GM18507 (cell line): ENCODE measurements around the gene SIM1.
"Not testable (repeated sequence)": the region's sequence is repeated elsewhere in the genome, so short reads cannot be mapped to it uniquely, and the experiment has no call there.

Source experiments
- DNase-seq: peaks from one replicate; pipeline ENCODE4 v3.0.0; 2011; ENCODE audit warnings: low read depth; ENCODE audit not compliant: insufficient read length; ENCODE audit errors: extremely low spot score
- FAIRE-seq: peaks from 2 replicates; lab custom pipeline; 2011; peaks lifted over from hg19 to GRCh38; lab: Jason Lieb, UNC

The SIM1 gene

DNA sequence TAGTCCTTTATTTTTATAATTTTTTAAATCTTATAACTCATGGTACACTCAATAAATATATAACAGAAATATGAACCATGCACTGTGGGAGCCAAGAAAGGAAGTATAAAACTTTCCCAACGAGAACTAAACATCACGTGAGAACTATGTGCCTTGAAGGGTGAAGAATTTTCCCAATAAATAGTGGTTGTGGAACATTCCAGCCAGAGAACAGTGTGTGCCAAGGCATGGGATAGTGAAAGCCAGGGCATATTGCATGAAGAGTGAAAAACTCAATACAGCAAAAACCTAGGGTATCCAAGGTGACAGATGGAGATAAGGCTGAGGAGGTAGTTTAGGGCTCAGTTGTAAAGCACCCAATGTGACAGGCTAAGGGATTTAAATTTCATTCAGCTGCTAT lies 86.1 kb downstream of the SIM1 start:
- DNase-seq (no peak), FAIRE-seq (no peak)

DNA sequence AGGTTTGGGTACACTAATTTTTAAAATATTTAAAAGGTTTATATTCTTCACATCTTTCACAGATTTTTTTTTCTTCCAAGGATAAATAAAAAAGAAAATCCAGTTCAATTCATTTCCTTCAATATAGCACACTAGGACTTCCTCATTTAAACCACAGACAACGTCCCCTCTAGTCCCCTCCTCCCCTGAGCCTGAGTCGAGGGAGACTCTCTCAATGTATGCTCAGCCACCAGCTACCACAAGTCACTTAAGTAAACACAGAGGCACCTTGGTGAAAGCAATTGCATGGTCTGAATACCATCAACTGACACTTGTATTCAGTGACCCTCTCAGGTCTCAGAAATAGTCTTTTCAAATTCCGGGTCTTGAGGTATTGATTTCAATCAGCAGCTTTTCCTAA lies 88.6 kb downstream of the SIM1 start:
- FAIRE-seq (no peak), DNase-seq (no peak)

DNA sequence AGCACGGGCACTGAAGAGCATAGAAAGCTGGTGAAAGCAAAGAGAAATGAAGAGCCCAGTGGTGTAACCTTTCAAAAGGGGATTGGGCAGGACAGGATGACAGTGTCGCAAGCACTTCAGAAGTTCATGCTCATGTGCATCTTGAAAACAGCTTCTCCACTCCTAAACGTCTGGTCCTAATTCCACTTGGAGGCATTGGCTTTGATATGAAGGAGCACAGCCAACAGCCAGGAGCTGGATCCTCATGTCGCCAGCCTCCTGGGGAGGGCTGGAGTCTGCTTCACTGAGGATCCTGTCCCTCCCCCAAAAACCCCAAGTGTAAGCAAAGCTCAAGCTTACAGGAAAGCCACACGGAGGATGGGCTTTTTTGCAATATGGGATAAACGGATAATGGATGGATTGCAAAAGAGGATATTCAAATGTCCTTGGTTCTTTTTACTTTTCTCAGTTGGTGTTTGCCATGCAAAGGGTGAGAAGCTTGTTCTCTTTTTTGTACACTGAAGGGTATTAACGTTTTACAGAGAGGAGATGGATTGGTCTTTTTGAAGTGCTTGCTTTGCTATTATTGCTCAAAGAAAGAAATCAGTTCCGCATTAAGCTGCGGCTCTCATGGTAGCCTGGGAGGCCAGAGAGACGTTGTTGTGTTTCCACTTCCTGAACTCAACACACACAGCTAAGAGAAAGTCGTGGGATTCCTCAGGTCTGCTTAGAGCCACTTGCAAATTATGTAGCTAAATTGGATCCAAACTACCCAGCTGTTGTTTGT lies 92.2 kb downstream of the SIM1 start:
- no peak for DNase-seq

DNA sequence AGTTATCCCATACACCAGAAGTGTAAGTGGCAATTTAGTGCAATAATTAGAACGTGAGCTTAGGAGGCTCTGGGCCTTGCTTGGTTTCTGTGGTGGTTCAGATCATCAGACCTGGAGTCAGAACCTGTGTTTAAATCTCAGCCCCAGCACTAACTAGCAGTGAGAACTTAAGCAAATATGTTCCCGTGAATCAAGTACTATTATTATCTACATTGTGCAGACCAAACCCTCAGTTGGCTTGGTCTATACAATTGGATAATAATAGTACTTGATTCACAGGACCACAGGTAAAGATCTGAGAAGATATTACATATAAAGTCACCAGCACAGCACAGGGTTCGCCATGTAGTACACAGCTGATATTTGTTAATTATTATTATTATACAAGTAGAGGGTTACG lies 93.1 kb downstream of the SIM1 start:
- FAIRE-seq (no peak), DNase-seq (no peak)

More for the DNA sequence above, 92.2 kb downstream of the SIM1 start:
- FAIRE-seq: no peak

DNA sequence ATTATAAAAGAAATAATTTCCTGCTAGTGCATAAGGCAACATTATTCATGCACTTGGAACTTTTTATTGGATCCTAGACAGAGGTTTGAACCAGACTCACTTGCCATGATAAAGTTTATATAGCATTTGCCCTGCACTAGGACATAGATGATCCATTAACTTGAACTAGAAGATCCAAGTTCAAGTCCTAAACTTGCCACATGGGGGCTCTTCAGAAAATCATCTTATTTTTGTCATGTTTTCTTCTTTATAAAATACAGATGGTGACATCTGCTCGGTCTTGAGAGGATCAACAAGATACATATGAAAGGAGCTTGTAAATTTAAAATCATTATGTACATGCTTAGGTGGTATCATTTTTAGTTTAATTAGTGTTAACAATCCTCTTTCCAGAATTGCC lies 94.5 kb downstream of the SIM1 start:
- FAIRE-seq (no peak), DNase-seq (no peak)

DNA sequence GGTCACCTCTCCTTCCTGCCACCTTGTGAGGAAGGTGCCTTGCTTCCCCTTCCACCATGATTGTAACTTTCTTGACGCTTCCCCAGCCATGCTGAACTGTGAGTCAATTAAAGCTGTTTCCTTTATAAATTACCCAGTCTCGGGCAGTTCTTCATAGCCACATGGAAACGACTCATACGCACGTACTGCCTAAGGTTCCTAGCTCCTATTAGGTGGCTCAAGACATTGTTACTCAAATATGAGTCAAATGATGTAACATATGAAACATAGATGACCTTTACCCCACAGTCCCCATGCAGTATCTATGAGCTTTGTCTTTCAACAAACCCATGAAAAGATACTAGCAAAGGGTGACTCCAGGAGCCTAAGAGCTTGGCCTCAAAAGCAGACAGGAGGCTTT lies 98.3 kb downstream of the SIM1 start:
- FAIRE-seq (no peak), DNase-seq (no peak)

DNA sequence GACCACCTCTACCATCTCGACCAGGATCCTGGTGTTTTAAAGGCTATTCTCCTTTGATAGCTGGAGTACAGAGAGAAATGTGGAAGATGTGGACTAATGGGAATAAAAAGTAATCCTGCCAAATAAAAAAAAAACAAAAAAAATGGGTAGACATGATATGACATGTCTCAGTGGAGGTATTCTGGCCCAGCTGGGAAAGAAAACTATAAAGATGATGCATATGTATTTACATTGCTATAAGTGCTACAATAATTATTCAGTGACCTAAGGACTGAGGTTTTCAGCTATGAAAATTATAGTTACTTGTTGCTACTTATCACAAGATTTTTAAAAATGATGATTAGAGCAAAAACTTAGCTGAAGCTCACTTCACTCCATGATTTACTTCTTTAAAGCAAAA lies 101.1 kb downstream of the SIM1 start:
- DNase-seq: no peak
- no peak for FAIRE-seq

DNA sequence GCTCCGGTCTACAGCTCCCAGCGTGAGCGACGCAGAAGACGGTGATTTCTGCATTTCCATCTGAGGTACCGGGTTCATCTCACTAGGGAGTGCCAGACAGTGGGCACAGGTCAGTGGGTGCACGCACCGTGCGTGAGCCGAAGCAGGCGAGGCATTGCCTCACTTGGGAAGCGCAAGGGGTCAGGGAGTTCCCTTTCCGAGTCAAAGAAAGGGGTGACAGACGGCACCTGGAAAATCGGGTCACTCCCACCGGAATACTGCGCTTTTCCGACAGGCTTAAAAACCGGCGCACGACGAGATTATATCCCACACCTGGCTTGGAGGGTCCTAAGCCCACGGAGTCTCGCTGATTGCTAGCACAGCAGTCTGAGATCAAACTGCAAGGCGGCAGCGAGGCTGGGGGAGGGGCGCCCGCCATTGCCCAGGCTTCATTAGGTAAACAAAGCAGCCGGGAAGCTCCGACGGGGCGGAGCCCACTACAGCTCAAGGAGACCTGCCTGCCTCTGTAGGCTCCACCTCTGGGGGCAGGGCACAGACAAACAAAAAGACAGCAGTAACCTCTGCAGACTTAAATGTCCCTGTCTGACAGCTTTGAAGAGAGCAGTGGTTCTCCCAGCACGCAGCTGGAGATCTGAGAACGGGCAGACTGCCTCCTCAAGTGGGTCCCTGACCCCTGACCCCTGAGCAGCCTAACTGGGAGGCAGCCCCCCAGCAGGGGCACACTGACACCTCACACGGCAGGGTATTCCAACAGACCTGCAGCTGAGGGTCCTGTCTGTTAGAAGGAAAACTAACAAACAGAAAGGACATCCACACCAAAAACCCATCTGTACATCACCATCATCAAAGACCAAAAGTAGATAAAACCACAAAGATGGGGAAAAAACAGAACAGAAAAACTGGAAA lies 109.7 kb downstream of the SIM1 start:
- not testable (repeated sequence) for FAIRE-seq, DNase-seq

DNA sequence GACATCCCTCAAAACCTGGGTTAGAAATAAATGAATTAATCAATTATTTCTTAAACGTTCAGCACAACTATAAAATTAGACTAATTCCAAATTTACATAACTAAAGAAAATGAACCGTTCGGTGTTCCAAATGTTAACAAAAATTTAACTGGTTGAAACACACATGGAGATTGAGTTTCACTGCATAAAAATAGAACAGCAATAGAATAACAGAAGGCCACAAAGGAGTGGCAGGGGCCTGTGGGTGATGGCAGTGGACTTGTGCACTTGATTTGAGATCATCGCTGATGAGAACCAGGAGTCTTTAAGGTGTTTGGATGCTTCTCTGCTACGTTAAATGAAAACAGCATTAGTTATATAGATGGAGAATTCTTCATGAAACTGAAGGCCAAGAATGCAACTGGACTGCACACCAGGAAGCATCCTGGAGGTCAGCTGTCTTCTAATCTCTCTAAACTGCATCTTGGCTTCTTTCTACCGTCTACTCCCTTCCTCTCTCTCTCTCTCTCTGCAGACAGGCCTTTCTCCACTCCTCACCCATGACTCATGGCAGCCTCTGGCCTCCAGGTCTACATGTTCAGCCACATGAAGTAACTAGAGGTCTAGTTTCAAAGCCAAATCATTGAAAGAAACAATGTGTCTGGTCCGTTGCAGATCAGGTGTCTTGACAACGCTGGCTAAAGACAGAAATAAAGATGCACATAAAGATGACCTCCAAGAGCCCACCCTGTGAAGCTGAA lies 111.3 kb downstream of the SIM1 start:
- no peak for FAIRE-seq

DNA sequence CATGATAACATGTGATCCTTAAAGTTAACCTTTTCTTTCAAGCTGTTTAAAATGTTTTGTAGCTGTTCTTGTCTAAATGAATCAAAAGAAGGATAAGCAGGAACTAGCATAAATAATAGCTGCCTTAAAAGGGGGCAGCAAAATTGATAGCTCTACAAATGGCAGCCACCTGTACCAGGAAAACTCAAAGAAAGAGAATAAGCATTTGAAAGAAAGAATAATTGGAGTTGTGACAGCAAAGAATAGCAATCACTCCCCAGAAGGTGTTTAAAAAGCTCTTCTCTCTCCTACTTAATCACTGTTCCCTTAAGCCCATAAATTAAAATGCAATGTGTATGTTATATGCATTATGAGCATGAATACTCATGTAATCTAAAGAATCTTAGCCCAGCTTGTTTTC lies 114.6 kb downstream of the SIM1 start:
- no peak for DNase-seq
- FAIRE-seq: no peak

More for the DNA sequence above, 111.3 kb downstream of the SIM1 start:
- DNase-seq: no peak

DNA sequence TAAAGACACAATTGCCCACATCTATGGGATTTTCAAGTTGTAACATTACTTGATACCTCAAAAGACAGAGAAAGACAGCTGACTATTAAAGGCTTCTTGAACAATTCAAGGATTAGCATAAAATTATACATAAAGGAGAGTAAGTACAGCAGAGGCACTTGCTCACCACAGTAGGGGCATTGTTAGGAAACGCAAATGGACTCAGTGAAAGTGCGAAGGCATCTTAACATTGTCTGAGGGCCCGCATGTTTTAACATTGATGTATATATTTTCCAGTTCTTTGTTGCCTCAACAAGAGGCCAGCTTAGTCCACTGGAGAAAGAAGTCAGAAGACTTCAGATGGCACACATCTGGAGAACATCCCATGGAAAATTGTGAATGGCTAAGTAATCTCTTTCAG lies 115.4 kb downstream of the SIM1 start:
- no peak for FAIRE-seq
- DNase-seq: no peak

DNA sequence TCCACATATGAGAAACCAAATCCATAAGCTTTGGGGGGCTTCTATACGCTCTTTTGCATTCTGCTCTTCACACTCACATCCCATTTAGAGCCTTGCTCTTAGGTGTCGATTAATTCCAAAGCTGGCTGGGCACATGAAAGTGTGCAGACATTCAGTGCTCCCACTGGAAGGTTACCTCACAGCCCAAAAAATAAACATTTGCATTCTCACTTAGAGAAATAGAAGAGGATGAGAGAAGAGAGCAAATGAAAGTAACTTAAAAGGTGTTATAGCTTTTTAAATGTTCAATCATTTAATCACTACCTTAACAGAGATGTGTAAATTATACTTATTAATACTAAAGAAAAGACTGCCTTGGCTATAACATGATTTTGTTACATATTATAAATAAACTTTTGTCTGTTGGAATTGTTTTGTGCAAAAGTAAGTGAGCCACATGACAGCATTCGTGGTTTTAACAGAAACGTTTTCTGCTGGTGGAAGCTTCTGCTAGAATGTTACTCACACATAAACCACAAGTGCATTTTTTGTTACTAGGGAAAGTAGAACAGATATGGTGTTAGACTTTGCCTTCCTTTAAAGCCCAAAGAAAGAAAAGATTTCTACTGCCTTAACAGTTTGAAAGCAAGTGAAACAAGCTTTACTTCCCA lies 116.7 kb downstream of the SIM1 start:
- FAIRE-seq (peak; percentile 52), DNase-seq (no peak)

DNA sequence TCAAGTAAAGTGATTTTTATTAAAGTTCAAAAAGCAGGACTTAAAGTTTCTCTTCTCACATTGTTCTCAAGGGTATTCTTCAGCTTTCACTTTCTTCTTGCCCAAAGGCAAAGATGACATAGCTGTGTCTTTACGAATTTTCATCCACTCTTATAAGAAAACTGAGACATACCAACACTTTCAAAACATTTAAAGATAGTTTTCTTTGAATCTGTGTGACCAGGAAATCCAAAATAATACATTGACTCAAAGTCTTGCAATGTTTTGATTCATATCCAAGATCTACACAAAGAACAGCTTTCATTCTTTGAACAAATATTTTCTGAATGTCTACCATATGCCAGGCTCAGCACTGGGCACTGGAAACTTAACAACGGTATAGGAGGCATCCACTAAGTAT lies 117.9 kb downstream of the SIM1 start:
- DNase-seq: no peak
- FAIRE-seq: peak; percentile 58

DNA sequence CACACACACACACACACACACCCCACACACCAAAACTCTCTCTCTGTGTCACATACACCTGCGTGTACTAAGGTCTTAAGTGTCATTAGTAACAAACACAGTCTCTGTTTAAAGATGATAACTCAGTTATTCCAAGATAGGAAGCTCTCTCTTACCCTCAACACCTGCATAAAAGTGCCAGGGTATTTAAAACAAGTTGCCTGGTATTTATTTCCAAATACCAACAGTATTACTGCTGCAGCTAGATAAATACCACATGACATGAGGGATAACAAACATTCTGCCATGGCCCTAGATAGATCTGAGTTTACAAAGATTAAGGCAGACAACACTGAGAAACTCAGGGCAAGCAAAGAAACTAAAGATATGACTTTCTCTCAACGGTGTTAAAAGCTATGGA lies 118.5 kb downstream of the SIM1 start:
- DNase-seq (no peak), FAIRE-seq (peak; percentile 9)

DNA sequence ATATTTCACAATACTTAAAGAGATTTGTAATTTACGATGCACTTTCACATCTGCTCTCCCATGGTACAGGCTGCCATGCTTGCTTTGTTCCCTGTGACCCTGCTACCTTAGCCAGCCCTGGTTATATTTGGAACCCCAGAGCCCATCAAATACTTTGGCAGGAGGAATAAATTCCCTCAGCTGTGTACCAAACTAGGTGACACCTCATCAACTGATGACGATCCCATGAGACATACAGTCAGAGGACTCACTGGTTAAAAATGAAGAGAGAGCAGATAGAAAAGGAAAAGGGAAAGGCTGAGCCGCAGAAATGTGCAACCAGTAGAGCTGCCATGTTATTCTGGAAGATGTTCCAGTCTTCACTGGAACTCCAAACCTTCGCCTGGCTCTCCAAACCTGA lies 120.0 kb downstream of the SIM1 start:
- no peak for DNase-seq
- no peak for FAIRE-seq

DNA sequence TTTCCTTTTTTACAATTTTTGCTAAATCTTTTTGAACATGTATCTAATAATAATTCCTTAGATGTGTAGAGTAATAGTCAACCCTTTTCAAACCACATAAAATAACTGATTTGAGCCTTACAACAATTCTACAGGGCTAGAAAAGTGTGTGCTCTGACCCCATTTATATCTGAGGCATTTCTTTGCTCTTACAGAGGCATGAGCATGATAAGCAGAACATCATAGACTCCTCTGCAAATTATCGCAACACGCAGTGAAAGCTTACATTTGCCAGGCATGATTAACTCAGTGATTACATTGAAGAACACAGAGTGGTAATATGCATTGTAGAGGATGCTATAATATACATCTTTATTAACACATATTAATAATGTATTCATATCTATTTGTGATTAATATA lies 120.4 kb downstream of the SIM1 start:
- no peak for FAIRE-seq

DNA sequence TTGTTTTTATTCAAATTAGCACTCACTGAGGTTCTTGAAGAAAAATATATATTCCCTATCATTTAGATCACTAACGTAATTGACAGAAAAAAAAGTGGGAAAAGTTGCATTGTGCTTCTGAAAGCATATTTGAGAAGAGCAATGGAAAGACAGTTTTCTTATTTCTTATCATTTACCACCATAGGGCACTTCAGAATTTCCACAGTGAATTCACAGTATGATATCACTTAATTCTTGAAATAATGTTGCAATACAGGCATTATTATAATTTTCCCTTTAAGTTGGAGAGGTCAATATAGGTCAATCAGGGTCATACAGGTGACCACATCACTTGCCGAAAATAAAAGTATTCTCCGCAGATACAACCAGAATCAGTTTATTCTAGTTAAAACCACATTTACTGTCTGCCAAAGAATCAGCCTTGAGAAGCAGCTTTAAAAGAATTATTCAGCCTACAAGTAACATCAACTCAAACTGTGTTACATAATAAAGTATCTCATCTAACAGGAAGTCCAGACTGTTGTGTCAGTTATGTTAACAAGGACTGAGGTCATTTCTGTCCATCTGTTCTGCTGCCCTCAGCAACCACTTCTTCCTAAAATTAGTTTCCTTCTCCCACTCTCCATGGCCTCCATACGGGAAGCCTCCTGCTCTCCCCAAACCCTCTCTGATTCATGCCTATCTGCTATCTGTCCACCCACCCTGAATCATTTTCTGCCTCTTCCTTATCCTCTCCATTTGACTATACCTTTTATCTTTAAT lies 121.2 kb downstream of the SIM1 start:
- FAIRE-seq (no peak), DNase-seq (no peak)

More for the DNA sequence above, 120.4 kb downstream of the SIM1 start:
- no peak for DNase-seq

DNA sequence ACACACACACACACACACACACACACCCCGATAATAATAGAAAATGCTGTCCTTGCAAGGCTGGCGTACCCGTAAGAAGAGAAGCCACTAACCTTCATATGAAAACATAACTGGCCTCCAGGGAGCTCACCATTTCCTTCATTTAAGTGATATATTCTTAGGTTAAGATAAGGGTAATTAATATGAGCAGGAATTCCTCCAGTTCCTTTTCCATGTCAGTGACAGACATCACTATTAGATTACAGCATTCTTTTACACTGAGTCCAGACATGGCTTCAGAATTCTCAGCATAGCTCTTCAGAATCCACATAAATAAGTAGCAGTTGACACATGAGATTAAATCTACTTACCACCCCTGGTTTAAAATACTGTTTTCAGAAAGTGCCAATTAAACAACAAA lies 121.9 kb downstream of the SIM1 start:
- FAIRE-seq: no peak
- DNase-seq: no peak
